ENCODE data around the gene LDLRAD4.

DNA sequence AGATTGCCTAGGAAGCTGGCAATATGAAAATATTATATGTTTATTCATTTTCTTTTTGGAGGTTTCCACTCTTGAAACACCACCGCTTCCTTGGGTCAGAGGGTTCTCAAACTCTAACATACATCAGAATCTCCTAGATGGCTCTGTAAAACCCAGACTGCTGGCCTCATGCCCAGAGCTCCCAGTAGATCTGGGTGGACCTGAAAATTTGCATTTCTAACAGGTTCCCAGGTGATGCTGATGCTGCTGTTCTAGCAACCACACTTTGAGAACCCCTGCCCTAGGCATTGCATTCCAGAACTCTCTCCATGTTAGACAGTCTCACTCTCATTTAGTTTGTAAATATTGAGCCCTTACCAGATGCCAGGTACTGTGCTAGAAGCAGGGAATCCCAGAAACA lies 368.4 kb downstream of the LDLRAD4 start:
- TF ChIP-seq, protein P1, sequence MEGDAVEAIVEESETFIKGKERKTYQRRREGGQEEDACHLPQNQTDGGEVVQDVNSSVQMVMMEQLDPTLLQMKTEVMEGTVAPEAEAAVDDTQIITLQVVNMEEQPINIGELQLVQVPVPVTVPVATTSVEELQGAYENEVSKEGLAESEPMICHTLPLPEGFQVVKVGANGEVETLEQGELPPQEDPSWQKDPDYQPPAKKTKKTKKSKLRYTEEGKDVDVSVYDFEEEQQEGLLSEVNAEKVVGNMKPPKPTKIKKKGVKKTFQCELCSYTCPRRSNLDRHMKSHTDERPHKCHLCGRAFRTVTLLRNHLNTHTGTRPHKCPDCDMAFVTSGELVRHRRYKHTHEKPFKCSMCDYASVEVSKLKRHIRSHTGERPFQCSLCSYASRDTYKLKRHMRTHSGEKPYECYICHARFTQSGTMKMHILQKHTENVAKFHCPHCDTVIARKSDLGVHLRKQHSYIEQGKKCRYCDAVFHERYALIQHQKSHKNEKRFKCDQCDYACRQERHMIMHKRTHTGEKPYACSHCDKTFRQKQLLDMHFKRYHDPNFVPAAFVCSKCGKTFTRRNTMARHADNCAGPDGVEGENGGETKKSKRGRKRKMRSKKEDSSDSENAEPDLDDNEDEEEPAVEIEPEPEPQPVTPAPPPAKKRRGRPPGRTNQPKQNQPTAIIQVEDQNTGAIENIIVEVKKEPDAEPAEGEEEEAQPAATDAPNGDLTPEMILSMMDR (IDR thresholded peaks at IDR 0.05; ENCODE audit: borderline replicate concordance, extremely low read depth, low read length, poor library complexity, severe bottlenecking) = no peak
- TF ChIP-seq EZH2 (IDR thresholded peaks at IDR 0.05; ENCODE audit: borderline replicate concordance, low read depth, low read length, severe bottlenecking) = no peak

Measured in DND-41 (cell line).